ENCODE measurements around the gene POLL. TPM values are rescaled to one million over a fixed set of nuclear protein-coding genes. Genes with fewer than 3 reads are reported as not detected.

Gene POLL
- total RNA-seq, 1 experiment from 2014 or later = 40.7 TPM

DNA sequence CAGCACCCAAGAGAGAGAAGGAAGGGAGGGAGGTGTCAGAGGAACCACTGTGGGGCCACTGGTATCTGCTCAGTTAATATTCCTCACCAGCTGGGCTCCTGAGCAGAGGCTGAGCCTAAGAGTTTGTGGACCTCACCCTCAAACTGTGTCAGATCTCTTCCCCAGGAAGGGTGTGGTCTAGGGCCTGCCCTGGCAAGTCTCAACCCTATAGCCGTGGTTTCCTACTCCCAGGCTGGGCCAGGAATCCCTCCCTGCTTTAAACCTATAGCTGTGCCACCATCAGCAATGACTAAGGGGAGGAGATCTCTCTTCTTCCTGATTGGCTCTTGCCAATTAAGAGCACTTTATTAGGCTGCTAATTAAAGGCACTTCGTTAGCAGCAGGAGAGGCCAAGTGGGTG lies 29.9 kb downstream of the POLL start:
- H3K9me3 Mint-ChIP-seq (ENCODE audit: unreplicated experiment) = no peaks in the 10 kb centered on the region
- intact Hi-C loops (cut with micrococcal nuclease) = no loop called here
- BruUV-seq (replicated peaks) = no TSS peak

DNA sequence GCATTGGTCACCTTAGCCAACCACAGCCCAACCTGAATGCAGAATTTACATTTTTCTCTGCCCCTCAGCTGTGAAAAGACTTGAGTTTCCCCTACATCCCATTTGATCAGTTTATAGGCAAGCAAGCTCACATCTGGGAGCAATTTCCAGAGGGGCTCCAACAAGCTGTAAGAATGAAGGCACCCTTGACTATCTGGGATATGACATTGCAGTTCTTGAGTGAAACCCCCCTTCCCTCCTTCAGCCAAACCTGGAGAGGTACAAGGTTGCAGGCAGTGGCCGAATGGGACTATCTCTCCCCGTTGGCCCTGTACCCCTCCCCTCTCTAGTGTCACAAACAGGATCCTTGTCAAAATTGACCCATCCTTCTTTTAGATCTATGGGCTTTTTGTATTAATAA lies 30.5 kb downstream of the POLL start:
- POLR2A ChIA-PET = interaction anchor here (0.7 to 1.5 kb wide), 3 partner anchors 13 to 336 kb away, joined by 3 to 5 read pairs (median 3); no protein-coding TSS in a partner anchor
- CTCF ChIA-PET = interaction anchor here (0.6 to 2.0 kb wide), 5 partner anchors 13 to 343 kb away, joined by 3 to 12 read pairs (median 4); no protein-coding TSS in a partner anchor
- BruUV-seq (replicated peaks) = no TSS peak
- Mint-ChIP-seq H3K4me3 (ENCODE audit: unreplicated experiment) (no peak overlapping the region), H3K27ac (ENCODE audit: low read depth, unreplicated experiment) (peak overlapping the region; percentile 93), H3K4me1 (ENCODE audit: insufficient read depth, unreplicated experiment) (peaks cover 11% of the 10 kb centered on the region), H3K9me3 (ENCODE audit: unreplicated experiment) (no peaks in the 10 kb centered on the region), H3K27me3 (ENCODE audit: insufficient read depth, unreplicated experiment) (no peaks in the 10 kb centered on the region), H3K36me3 (ENCODE audit: insufficient read depth, unreplicated experiment) (peaks cover 20% of the 10 kb centered on the region)
- DNase-seq (ENCODE audit: unreplicated experiment) = no peak
- intact Hi-C loops (cut with micrococcal nuclease) = no loop called here
- TF ChIP-seq, protein P1, sequence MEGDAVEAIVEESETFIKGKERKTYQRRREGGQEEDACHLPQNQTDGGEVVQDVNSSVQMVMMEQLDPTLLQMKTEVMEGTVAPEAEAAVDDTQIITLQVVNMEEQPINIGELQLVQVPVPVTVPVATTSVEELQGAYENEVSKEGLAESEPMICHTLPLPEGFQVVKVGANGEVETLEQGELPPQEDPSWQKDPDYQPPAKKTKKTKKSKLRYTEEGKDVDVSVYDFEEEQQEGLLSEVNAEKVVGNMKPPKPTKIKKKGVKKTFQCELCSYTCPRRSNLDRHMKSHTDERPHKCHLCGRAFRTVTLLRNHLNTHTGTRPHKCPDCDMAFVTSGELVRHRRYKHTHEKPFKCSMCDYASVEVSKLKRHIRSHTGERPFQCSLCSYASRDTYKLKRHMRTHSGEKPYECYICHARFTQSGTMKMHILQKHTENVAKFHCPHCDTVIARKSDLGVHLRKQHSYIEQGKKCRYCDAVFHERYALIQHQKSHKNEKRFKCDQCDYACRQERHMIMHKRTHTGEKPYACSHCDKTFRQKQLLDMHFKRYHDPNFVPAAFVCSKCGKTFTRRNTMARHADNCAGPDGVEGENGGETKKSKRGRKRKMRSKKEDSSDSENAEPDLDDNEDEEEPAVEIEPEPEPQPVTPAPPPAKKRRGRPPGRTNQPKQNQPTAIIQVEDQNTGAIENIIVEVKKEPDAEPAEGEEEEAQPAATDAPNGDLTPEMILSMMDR (IDR thresholded peaks at IDR 0.05; ENCODE audit: unreplicated experiment) = no peak

More for the DNA sequence above, 29.9 kb downstream of the POLL start:
- ChIA-PET POLR2A (interaction anchor here (0.6 to 1.7 kb wide), 8 partner anchors 9 to 337 kb away, joined by 3 to 5 read pairs (median 4); partner anchors contain the start of genes DPCD and POLL), CTCF (interaction anchor here (0.9 to 2.2 kb wide), 3 partner anchors 12 to 344 kb away, joined by 3 to 12 read pairs (median 10); no protein-coding TSS in a partner anchor)
- DNase-seq (ENCODE audit: unreplicated experiment) = peak; percentile 78
- H3K4me3 Mint-ChIP-seq (ENCODE audit: unreplicated experiment) = no peak overlapping the region
- TF ChIP-seq, protein P1 (IDR thresholded peaks at IDR 0.05; ENCODE audit: unreplicated experiment) = no peak
- H3K27ac Mint-ChIP-seq (ENCODE audit: low read depth, unreplicated experiment) = peak overlapping the region; percentile 93
- H3K4me1 Mint-ChIP-seq (ENCODE audit: insufficient read depth, unreplicated experiment) = peaks cover 11% of the 10 kb centered on the region
- no peaks in the 10 kb centered on the region for H3K27me3 Mint-ChIP-seq (ENCODE audit: insufficient read depth, unreplicated experiment)
- peaks cover 15% of the 10 kb centered on the region for H3K36me3 Mint-ChIP-seq (ENCODE audit: insufficient read depth, unreplicated experiment)

DNA sequence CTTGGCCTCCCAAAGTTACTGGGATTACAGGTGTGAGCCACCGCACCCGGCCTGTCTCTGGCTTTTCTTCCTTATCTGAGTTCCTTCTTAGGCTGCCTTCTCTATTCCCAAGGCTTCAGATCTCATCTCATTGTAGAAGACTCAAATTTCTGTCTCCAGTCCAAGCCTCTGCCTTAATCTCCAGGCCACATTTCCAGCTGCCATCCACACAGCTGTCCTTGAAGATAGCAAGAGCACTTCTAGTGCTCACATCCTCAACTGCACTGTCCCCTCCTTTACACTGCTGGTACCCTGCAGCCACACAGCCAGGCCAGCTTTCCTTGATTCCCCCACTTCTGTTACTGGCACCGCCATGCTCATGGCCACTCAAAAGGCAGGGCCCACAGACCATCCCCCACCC lies 35.6 kb downstream of the POLL start:
- ChIA-PET CTCF (interaction anchor here (0.6 to 1.4 kb wide), 2 partner anchors 338 to 483 kb away, joined by 3 to 7 read pairs; no protein-coding TSS in a partner anchor), POLR2A (no interaction called here)
- H3K9me3 Mint-ChIP-seq (ENCODE audit: unreplicated experiment) = no peaks in the 10 kb centered on the region
- peak overlapping the region; percentile 2 for H3K27ac Mint-ChIP-seq (ENCODE audit: low read depth, unreplicated experiment)
- TF ChIP-seq, protein P1 (IDR thresholded peaks at IDR 0.05; ENCODE audit: unreplicated experiment) = no peak
- no peaks in the 10 kb centered on the region for H3K27me3 Mint-ChIP-seq (ENCODE audit: insufficient read depth, unreplicated experiment)
- intact Hi-C loops (cut with micrococcal nuclease) = no loop called here
- H3K4me3 Mint-ChIP-seq (ENCODE audit: unreplicated experiment) = no peak overlapping the region
- no peak for DNase-seq (ENCODE audit: unreplicated experiment)
- BruUV-seq (replicated peaks) = no TSS peak
- peaks cover 33% of the 10 kb centered on the region for H3K36me3 Mint-ChIP-seq (ENCODE audit: insufficient read depth, unreplicated experiment)
- H3K4me1 Mint-ChIP-seq (ENCODE audit: insufficient read depth, unreplicated experiment) = no peaks in the 10 kb centered on the region

DNA sequence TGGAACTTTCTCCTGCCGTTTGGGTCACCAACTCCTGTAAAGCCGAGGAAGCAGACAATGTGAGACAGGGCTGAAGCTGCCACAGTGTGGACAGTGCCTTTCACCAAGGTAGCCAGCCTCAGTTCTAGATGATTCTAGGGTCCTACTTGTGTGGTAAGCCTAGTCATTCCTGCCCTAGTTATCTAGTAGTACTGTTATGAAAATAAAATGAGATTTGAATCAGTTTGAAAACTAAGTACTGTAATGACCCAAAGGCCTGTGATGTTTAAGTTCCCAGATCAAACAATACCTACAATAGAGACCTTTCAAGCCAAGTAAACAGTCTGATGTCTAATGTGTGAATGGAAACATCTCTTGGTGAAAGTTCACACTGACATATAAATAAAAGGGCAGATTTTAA lies 37.1 kb downstream of the POLL start:
- no TSS peak for BruUV-seq (replicated peaks)
- no peak overlapping the region for H3K4me3 Mint-ChIP-seq (ENCODE audit: unreplicated experiment)
- intact Hi-C loops (cut with micrococcal nuclease) = no loop called here
- TF ChIP-seq, protein P1 (IDR thresholded peaks at IDR 0.05; ENCODE audit: unreplicated experiment) = no peak
- DNase-seq (ENCODE audit: unreplicated experiment) = no peak
- H3K4me1 Mint-ChIP-seq (ENCODE audit: insufficient read depth, unreplicated experiment) = no peaks in the 10 kb centered on the region
- no peaks in the 10 kb centered on the region for H3K27me3 Mint-ChIP-seq (ENCODE audit: insufficient read depth, unreplicated experiment)
- CTCF ChIA-PET = interaction anchor here (0.6 kb wide), 1 partner anchor 289 kb away, joined by 3 read pairs; no protein-coding TSS in a partner anchor
- no peak overlapping the region for H3K27ac Mint-ChIP-seq (ENCODE audit: low read depth, unreplicated experiment)
- peaks cover 33% of the 10 kb centered on the region for H3K36me3 Mint-ChIP-seq (ENCODE audit: insufficient read depth, unreplicated experiment)
- no peaks in the 10 kb centered on the region for H3K9me3 Mint-ChIP-seq (ENCODE audit: unreplicated experiment)
- POLR2A ChIA-PET = no interaction called here
